Measurements from ENCODE around the gene PPFIA2. TPM values are rescaled to one million over a fixed set of nuclear protein-coding genes. Genes with fewer than 3 reads are reported as not detected.

PPFIA2 gene
- total RNA-seq, 4 donors from 2014 or later: 0.11 to 0.89 (median 0.32) TPM; not detected in 1

- H3K4me1 ChIP-seq: no peaks in the 10 kb centered on the region
- WGBS: 84% methylated on average over 1 of the region's 1 CpG
- DNase-seq (ENCODE audit: low spot score in 2 of 2): no peak
- no peak overlapping the region for H3K27ac ChIP-seq
- no peaks in the 10 kb centered on the region for H3K27me3 ChIP-seq
- no peak overlapping the region for H3K4me3 ChIP-seq
- no peaks in the 10 kb centered on the region for H3K36me3 ChIP-seq
- no peaks in the 10 kb centered on the region for H3K9me3 ChIP-seq
- no peak for TF ChIP-seq EP300 (IDR thresholded peaks at IDR 0.05)
- TF ChIP-seq POLR2AphosphoS5 (IDR thresholded peaks at IDR 0.05): no peak
- TF ChIP-seq CTCF (IDR thresholded peaks at IDR 0.05): no peak
- no peak for TF ChIP-seq POLR2A (IDR thresholded peaks at IDR 0.05)
Observed at GRCh38 chr12:81518638-81519037, 240.5 kb downstream of the PPFIA2 start.

- 87% methylated on average over 6 of the region's 6 CpGs for WGBS
- Histone ChIP-seq H3K36me3 (no peaks in the 10 kb centered on the region), H3K4me3 (no peak overlapping the region), H3K27me3 (no peaks in the 10 kb centered on the region), H3K9me3 (no peaks in the 10 kb centered on the region), H3K27ac (no peak overlapping the region), H3K4me1 (no peaks in the 10 kb centered on the region)
- no peak for DNase-seq (ENCODE audit: low spot score in 2 of 2)
- TF ChIP-seq CTCF (IDR thresholded peaks at IDR 0.05) (no peak), POLR2AphosphoS5 (IDR thresholded peaks at IDR 0.05) (no peak), POLR2A (IDR thresholded peaks at IDR 0.05) (no peak), EP300 (IDR thresholded peaks at IDR 0.05) (no peak)
Observed at GRCh38 chr12:81517296-81517695, 241.9 kb downstream of the PPFIA2 start.

- DNase-seq (ENCODE audit: low spot score in 2 of 2): no peak
- Histone ChIP-seq H3K4me3 (no peak overlapping the region), H3K36me3 (no peaks in the 10 kb centered on the region), H3K27ac (no peak overlapping the region), H3K27me3 (no peaks in the 10 kb centered on the region), H3K4me1 (no peaks in the 10 kb centered on the region), H3K9me3 (no peaks in the 10 kb centered on the region)
- no peak for TF ChIP-seq EP300 (IDR thresholded peaks at IDR 0.05)
- no peak for TF ChIP-seq CTCF (IDR thresholded peaks at IDR 0.05)
- no peak for TF ChIP-seq POLR2A (IDR thresholded peaks at IDR 0.05)
- no peak for TF ChIP-seq POLR2AphosphoS5 (IDR thresholded peaks at IDR 0.05)
- WGBS: 55% methylated on average over 3 of the region's 3 CpGs
Observed at GRCh38 chr12:81502912-81503695, 256.0 kb downstream of the PPFIA2 start.

- no peak overlapping the region for H3K4me3 ChIP-seq
- H3K9me3 ChIP-seq: no peaks in the 10 kb centered on the region
- no peaks in the 10 kb centered on the region for H3K27me3 ChIP-seq
- H3K27ac ChIP-seq: no peak overlapping the region
- 60% methylated on average over 2 of the region's 2 CpGs for WGBS
- no peaks in the 10 kb centered on the region for H3K36me3 ChIP-seq
- H3K4me1 ChIP-seq: no peaks in the 10 kb centered on the region
- TF ChIP-seq EP300 (IDR thresholded peaks at IDR 0.05) (no peak), POLR2A (IDR thresholded peaks at IDR 0.05) (no peak), POLR2AphosphoS5 (IDR thresholded peaks at IDR 0.05) (no peak), CTCF (IDR thresholded peaks at IDR 0.05) (no peak)
- DNase-seq (ENCODE audit: low spot score in 2 of 2): no peak
Observed at GRCh38 chr12:81500788-81501187, 258.4 kb downstream of the PPFIA2 start.

- 58% methylated on average over 4 of the region's 4 CpGs for WGBS
Observed at GRCh38 chr12:81499809-81500208, 259.3 kb downstream of the PPFIA2 start.

More at GRCh38 chr12:81499809-81500208, 259.3 kb downstream of the PPFIA2 start:
- Histone ChIP-seq H3K27me3 (no peaks in the 10 kb centered on the region), H3K9me3 (no peaks in the 10 kb centered on the region), H3K4me3 (no peak overlapping the region), H3K27ac (no peak overlapping the region), H3K4me1 (no peaks in the 10 kb centered on the region), H3K36me3 (no peaks in the 10 kb centered on the region)
- no peak for DNase-seq (ENCODE audit: low spot score in 2 of 2)
- TF ChIP-seq EP300 (IDR thresholded peaks at IDR 0.05) (no peak), POLR2A (IDR thresholded peaks at IDR 0.05) (no peak), CTCF (IDR thresholded peaks at IDR 0.05) (no peak), POLR2AphosphoS5 (IDR thresholded peaks at IDR 0.05) (no peak)

All from suprapubic skin (tissue), 4 donors.